DOHH2 (cell line): ENCODE results near the gene CACNB1.
A peak's percentile ranks its signal among the peaks of the same experiment; 100 is the strongest.

ENCODE experiments used
- H3F3A ChIP-seq: fragments of 200-600 bp; sonication (generic), shearing (Covaris generic); 2 replicates; pipeline ENCODE4 v1.6.0; 2016; ENCODE audit warnings: antibody characterized with exemption, mild to moderate bottlenecking; ENCODE audit not compliant: control insufficient read depth, insufficient read depth
- H3K27ac ChIP-seq: fragments of 200-600 bp; sonication (generic); 2 replicates; pipeline ENCODE4 v1.5.1; 2014; ENCODE audit warnings: low read depth, mild to moderate bottlenecking, low read length, moderate library complexity
- H3K27me3 ChIP-seq: fragments of 200-600 bp; sonication (generic); 2 replicates; pipeline ENCODE4 v1.6.1; 2014; ENCODE audit warnings: mild to moderate bottlenecking, low read length, mixed read lengths; ENCODE audit not compliant: control insufficient read depth
- H3K36me3 ChIP-seq: fragments of 200-600 bp; sonication (generic); 2 replicates; pipeline ENCODE4 v1.6.1; 2014; ENCODE audit warnings: mild to moderate bottlenecking, low read length, moderate library complexity, mixed read lengths; ENCODE audit not compliant: control insufficient read depth
- H3K4me1 ChIP-seq: fragments of 200-600 bp; sonication (generic); 2 replicates; pipeline ENCODE4 v1.6.1; 2014; ENCODE audit warnings: mild to moderate bottlenecking, low read length, mixed read lengths; ENCODE audit not compliant: control insufficient read depth
- H3K4me2 ChIP-seq: fragments of 200-600 bp; sonication (generic); 2 replicates; pipeline ENCODE4 v1.6.0; 2014; ENCODE audit warnings: mild to moderate bottlenecking, low read length, moderate library complexity
- H3K4me3 ChIP-seq: fragments of 200-600 bp; sonication (generic); 2 replicates; pipeline ENCODE4 v1.5.1; 2014; ENCODE audit warnings: mild to moderate bottlenecking, low read length, mixed read lengths
- H3K79me2 ChIP-seq: fragments of 200-600 bp; sonication (generic); 2 replicates; pipeline ENCODE4 v1.6.1; 2014; ENCODE audit warnings: mild to moderate bottlenecking, low read length, mixed read lengths; ENCODE audit not compliant: control insufficient read depth
- H3K9me2 ChIP-seq: fragments of 200-600 bp; sonication (generic); replicated peaks from 2 replicates; pipeline ENCODE4 v1.6.1; 2014; ENCODE audit warnings: mild to moderate bottlenecking, low read length, mixed read lengths; ENCODE audit not compliant: control insufficient read depth
- H3K9me3 ChIP-seq: fragments of 200-600 bp; sonication (generic); 2 replicates; pipeline ENCODE4 v1.6.1; 2014; ENCODE audit warnings: antibody characterized with exemption, low read length, mixed read lengths; ENCODE audit not compliant: control insufficient read depth, insufficient read depth
- H4K20me1 ChIP-seq: fragments of 200-600 bp; sonication (generic); 2 replicates; pipeline ENCODE4 v1.6.0; 2014; ENCODE audit warnings: low read depth, mild to moderate bottlenecking, antibody characterized with exemption, low read length, moderate library complexity; ENCODE audit not compliant: control insufficient read depth, insufficient read depth
- EZH2phosphoT487 ChIP-seq: fragments of 200-600 bp; sonication (generic); IDR thresholded peaks from 2 replicates; pipeline ENCODE4 v1.6.1; 2017; ENCODE audit warnings: borderline replicate concordance, mild to moderate bottlenecking, antibody characterized with exemption, low read length, moderate library complexity, mixed read lengths
- TF ChIP-seq, protein P1 (sequence below): fragments of 200-600 bp; sonication (generic); IDR thresholded peaks from one replicate; pipeline ENCODE4 v1.5.1; 2014; ENCODE audit warnings: antibody characterized with exemption, mild to moderate bottlenecking, low read depth, low read length; ENCODE audit not compliant: poor library complexity, severe bottlenecking

Gene CACNB1

DNA sequence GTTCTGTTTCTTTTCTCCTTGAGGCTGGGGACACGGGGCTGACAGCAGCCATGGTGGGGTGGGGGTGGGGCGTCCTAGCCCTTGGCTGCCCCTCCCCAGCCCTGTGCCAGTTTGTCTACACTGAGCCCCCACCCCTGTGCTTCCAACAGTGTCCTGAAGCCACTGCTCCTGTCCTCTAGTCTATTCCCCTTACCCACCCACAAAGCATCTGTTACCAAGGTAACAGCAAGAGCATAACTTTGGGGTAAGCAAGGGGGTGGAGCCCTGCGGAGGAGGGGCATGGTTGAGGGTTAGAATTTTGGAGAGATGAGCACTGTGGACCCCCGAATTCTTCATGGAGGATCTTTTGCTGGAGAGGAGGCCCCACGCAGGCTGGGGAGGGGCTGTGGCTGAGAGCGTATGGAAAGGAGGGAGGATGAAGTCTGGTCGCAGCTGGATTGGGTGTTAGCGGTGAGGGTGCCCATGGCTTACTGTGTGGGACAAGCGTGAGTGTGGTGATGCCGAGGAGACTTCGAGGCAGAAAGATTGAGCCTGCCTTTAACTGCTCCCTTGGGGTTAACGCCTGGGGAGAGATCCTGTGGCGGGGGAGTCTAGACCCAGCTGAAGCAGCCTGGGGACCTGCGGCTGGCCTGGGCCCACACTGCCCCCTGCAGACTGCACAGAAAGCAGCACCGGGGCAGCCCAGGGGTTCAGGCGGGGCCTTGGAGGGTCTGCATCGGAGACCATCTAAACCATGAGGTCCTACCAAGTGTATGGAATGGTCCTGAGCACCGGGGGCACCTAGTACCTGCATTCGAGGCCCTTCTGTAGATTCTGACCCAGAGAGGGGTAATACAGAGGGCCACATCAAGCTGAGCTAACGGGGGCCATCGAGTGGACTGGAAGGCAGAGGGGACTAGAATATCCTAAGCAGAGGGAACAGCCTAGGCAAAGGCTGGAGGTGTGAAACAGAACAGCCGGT is 34.4 kb upstream of the CACNB1 start:
- Histone ChIP-seq H3F3A (no peaks in the 10 kb centered on the region), H3K36me3 (no peaks in the 10 kb centered on the region), H3K4me2 (peak overlapping the region; percentile 67), H3K79me2 (no peaks in the 10 kb centered on the region), H3K27me3 (no peaks in the 10 kb centered on the region; the same call in 1 of the 2 replicates), H3K4me1 (peaks cover 28% of the 10 kb centered on the region), H3K9me2 (no peaks in the 10 kb centered on the region), H3K4me3 (peak overlapping the region; percentile 51), H4K20me1 (no peaks in the 10 kb centered on the region), H3K9me3 (no peaks in the 10 kb centered on the region), H3K27ac (no peak overlapping the region)
- TF ChIP-seq EZH2phosphoT487: no peak
- TF ChIP-seq, protein P1, sequence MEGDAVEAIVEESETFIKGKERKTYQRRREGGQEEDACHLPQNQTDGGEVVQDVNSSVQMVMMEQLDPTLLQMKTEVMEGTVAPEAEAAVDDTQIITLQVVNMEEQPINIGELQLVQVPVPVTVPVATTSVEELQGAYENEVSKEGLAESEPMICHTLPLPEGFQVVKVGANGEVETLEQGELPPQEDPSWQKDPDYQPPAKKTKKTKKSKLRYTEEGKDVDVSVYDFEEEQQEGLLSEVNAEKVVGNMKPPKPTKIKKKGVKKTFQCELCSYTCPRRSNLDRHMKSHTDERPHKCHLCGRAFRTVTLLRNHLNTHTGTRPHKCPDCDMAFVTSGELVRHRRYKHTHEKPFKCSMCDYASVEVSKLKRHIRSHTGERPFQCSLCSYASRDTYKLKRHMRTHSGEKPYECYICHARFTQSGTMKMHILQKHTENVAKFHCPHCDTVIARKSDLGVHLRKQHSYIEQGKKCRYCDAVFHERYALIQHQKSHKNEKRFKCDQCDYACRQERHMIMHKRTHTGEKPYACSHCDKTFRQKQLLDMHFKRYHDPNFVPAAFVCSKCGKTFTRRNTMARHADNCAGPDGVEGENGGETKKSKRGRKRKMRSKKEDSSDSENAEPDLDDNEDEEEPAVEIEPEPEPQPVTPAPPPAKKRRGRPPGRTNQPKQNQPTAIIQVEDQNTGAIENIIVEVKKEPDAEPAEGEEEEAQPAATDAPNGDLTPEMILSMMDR: peak; percentile 98

DNA sequence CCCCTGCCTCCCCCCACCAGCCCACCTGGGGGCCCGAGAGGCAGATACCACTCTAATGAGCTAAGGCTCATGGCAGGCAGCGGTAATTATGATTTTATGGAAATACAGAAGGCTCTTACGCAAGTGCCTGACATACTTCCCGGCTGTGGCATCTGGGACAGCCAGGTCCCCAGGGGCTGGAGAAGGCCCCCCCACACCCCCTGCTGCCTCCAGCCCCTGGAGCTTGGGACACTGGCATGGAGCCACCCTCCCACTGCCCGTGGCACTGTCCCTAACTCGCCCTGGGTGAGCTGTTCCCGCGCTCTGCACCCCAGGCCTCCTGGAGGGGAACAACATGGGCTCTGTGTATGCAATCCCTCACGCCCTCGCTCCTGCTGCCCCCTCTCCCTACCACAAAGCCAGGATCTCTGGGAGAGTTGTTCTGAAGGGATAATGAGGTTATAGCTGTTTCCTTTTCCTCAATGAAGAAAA is 33.7 kb upstream of the CACNB1 start:
- Histone ChIP-seq H3K9me3 (no peaks in the 10 kb centered on the region), H4K20me1 (no peaks in the 10 kb centered on the region), H3K9me2 (no peaks in the 10 kb centered on the region), H3K4me3 (no peak overlapping the region), H3K79me2 (no peaks in the 10 kb centered on the region), H3K36me3 (no peaks in the 10 kb centered on the region), H3F3A (no peaks in the 10 kb centered on the region), H3K4me1 (peaks cover 28% of the 10 kb centered on the region), H3K27me3 (peaks cover 2% of the 10 kb centered on the region), H3K27ac (no peak overlapping the region), H3K4me2 (0 out of 2 replicates have a peak overlapping the region, but pooled peaks have one; percentile 67)
- TF ChIP-seq EZH2phosphoT487: no peak
- TF ChIP-seq, protein P1: no peak

DNA sequence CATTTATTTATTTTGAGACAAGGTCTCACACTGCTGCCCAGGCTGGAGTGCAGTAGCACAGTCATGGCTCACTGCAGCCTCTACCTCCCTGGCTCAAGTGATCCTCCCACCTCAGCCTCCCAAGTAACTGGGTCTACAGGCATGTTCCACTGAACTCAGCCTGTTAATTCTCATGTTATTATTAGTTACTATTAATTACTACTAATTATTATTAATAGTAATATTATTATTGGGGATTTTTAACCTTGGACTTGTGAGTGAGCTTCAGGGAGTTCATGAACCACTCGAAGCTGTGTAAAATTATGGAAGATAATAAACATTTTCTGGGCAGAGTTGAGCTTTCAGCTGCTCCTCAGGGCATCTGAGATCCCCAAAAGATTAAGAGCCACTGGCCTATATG is 32.9 kb upstream of the CACNB1 start:
- no peak for TF ChIP-seq EZH2phosphoT487
- TF ChIP-seq, protein P1: no peak
- Histone ChIP-seq H3K36me3 (no peaks in the 10 kb centered on the region), H3K27ac (no peak overlapping the region), H3K4me3 (no peak overlapping the region), H3K9me3 (no peaks in the 10 kb centered on the region), H3K4me1 (peaks cover 22% of the 10 kb centered on the region), H3K4me2 (no peak overlapping the region), H3K9me2 (no peaks in the 10 kb centered on the region), H3F3A (no peaks in the 10 kb centered on the region), H3K79me2 (no peaks in the 10 kb centered on the region), H4K20me1 (no peaks in the 10 kb centered on the region), H3K27me3 (peaks cover 5% of the 10 kb centered on the region)
